Right lung (tissue), 5 donors: ENCODE measurements around the gene AFAP1L2. TPM values are rescaled to one million over a fixed set of nuclear protein-coding genes. Genes with fewer than 3 reads are reported as not detected.
"Not testable (repeated sequence)": the region's sequence is repeated elsewhere in the genome, so short reads cannot be mapped to it uniquely, and the experiment has no call there.

ENCODE experiments used
- DNase-seq, 2 donors: peaks; one replicate each; pipeline ENCODE4 v3.0.0-alpha.2; 2013
- polyA plus RNA-seq, 5 donors: library from polyadenylated mRNA; unstranded; fragments of 120-200 nt; gene quantifications; one replicate each; pipeline versions ENCODE4 v1.2.1 to v1.2.3, GENCODE V29; 2013; ENCODE audit warnings: inconsistent platforms in 1 of 5, low replicate concordance in 1 of 5; ENCODE audit not compliant: insufficient read length in 5 of 5, insufficient read depth in 1 of 5

Gene AFAP1L2
- polyA plus RNA-seq, 5 donors = 30.3 to 38.1 (median 33.8) TPM

DNA sequence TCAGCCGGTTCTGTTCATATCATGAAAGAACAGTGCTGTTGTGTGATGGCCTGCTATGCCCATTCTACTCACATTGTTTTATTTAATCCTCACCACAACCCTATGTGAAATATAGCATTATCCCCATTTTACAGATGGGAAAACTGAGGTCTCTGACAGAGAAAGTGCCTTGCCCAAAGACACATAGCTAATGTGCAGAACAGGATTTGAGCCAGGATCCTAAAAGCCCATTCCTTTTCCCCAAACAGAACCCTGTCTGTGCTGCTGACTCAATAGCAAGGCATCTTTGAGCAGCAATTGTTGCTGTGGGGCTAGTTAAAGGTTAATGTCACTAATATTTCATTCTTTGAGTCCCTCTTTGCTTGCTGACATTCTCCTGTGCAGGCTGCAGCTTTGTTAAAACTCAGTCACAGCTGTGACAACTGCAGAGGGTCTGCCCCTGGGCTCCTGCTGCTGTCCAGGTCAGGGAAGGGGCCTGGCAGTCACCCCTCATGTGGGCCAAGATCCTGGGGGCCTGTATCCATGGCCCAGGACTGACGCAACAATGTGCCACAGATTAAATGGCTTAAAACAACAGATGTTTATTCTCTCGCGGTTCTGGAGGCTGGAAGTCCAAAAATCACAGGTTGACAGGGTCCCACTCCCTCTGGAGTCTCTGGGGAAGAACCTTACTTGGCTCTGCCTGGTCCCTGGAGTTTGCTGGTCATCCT lies 40.4 kb downstream of the AFAP1L2 start:
- no peak for DNase-seq

DNA sequence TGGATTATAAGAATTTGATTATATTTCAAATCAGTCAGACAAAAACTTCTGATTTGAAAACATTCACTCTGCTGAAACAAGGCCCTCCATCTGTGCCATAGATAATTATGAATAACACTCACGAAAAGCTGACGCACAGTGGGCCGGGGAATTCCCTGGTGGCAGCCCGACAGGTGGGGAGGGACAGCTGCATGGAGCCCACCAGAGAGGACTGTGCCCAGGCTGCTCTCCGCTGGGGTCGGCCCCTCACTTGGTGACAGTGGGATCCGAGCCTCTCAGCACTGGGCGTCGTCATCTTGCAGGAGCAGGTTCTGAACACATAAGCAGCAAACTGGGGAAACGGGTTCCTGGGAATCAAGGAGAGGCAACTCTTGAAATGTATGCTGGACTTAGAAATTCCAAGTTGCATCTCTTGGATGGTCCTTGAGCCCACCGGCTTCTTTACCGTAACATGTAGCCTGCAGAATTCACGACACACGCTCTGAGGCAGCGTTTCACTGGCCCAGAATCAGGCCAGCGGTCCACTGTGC lies 41.4 kb downstream of the AFAP1L2 start:
- no peak for DNase-seq

DNA sequence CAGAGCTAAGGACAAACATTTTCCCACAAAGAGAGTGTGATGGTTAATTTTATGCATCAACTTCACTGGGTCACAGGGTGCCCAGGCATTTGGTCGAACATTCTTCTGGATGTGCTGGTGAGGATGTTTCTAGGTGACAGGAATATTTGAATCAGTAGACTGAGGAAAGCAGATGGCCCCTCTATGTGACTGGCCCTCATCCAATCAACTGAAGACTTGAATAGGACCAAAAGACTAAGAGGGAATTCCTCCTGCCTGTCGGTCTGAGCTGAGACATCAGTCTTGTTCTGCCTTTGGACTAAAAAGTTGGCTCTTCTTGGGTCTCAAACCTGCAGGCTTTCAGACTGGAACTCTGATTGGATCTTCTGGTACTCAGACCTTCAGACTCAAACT lies 44.4 kb downstream of the AFAP1L2 start:
- no peak for DNase-seq

DNA sequence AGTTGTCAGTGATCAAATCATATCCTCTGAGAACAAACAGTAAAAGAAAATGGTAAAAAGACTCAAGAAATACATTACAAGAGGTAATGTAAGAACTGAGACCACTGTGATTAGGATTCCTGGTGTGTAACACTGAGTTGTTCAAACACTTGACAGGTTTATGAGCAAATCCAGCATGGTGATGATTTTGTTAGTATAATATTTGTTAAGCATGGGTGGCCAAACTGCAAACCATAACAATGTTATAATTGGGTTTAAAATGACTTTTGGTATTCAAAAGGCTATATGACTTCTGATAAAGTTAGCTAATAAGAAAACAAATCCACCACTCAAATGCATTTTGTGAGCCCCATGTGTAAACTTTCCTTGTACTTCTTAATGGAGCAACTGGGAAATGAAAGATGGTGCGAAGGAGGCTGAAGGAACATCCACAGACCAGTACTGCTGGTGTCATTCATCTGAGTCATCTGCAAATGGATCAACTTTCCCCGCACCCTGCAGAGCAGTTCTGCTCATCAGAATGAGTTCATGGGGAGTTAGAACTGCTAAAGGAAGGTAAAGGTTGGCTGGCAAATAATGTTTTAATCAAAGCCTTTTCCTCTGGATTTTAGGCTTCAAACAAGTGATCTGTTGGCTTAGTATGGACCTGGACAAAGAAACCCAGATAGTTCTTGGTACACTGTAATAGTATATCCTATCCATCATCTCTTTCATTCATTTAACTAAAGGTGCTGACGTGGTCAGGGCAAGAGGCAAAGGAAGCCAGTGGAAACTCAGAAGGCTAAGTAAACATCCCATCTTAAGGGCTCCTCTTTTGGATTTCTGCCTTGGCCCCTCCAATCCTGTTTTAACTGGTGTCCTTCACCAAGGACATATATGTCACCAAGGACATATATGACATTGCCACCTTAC lies 45.0 kb downstream of the AFAP1L2 start:
- no peak for DNase-seq

DNA sequence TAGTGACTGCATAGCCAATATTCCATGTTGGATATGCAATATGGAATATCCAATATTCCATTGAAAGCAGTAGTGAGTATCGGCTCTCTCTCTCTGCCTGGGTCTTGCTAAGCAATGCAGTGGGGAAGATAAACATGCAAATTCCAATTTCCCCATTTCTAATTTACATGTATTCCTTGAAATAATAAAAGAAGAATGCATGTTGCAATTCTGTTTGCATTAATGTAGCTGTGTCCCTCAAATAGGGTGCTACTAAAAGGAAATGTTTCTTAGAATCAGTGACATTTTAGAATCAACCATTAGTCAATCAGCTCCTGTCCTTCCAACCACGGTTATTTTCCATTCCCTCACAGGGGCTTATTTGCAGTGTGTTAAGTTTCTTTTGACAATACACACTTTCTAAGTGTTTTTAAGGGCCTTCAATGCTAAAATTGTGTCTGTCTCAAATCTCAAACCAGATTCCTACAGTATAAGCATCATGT lies 46.7 kb downstream of the AFAP1L2 start:
- DNase-seq = no peak

DNA sequence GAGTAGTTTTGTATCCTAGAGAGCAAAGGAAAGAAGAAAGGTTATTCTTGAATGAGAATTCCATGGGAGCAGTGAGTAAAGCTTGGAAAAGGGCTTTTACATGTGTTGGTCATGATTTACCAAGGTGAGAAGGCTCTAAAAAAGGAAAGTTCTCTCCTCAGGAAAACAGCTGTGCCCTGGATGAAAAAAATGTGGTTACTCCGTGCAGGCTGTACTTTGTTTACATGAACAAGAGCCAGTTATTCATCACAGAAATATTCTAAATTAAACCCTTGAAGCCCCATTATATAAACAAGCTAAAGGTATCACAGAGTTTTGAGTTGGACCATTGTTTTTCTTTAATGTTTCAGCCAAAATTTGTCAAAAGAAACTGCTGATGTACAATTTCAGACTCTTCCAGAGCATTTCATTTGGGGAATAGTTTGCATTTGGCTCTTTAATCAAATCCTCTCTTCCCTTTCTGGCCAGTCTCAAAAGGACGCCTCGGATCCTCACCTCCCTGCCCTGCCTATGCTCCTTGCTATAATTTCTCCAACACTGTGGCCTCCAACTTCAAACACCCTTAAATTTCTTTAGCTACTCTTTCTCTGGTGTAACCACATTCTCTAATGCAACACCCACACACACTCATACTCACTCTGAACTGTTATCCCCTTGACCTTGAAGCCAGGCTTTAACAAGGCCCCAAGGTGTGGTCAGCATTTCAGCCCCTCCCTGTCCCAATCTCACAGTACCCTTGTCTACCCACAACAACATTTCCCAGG lies 47.4 kb downstream of the AFAP1L2 start:
- no peak for DNase-seq

DNA sequence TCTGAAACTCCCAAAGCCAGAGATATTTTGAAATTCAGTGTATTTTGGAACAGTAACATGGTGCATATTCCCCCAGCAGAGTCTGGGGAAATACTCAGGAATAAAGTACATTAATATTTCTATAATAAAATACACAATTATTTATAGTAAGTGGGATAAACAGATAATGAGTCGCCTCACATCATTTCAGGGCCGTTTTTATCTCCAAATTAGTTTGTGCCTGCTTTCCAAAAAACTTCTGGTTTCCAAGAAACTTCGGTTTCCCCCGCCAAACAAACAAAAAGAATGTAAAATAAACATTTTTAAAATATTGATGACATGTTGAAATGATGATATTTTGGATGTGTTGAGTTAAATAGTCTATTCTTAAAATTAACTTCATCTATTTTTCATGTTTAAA lies 48.2 kb downstream of the AFAP1L2 start:
- DNase-seq = no peak

DNA sequence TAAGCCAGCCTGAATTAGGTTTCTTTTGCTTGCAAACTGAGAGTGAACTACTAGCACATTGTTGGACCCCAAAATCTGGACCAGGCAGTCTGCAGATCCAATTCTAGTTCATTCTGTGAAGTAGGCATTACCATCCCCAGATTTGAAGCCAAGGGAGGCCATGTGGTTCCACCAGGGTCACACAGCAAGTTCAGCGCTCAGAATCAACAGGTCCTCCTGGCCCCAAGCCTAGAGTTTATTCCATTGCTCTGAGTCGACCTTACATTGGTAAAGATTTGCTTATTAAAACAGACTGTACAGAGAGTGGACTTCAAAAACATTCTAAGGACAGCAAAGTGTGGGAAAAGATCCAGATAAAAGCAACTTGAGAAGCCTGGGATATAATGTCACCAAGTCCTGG lies 50.9 kb downstream of the AFAP1L2 start:
- DNase-seq = no peak

DNA sequence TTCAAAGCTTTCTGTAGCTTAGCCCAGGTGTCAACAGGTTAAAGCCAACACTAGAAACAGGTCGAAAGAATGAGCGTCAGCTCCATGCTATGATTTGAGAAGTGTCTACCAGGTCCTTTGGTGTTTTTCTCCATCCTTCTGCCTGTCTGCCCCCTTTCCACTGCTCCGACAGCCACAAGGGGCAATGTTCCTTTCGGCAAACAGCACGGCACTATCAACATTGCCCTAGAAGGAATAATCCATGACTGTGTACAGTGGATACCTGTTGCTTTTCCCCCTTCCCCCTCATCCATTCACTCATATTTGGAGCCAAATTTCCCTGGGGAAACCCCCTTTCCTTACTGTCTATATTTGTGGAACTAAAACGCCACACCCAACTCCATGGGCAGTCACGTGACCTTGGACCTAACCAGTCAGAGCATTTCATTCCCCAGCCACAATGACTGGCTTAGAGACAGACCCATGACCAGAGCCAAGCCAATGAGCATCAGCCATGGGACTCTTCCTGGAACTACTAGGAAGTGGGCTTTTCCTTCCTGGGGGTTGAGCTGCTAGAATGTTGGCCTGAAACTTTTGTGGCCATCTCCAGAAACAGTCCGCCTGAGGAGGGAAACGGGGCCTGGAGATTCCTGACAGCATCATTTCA lies 51.5 kb downstream of the AFAP1L2 start:
- DNase-seq = no peak

DNA sequence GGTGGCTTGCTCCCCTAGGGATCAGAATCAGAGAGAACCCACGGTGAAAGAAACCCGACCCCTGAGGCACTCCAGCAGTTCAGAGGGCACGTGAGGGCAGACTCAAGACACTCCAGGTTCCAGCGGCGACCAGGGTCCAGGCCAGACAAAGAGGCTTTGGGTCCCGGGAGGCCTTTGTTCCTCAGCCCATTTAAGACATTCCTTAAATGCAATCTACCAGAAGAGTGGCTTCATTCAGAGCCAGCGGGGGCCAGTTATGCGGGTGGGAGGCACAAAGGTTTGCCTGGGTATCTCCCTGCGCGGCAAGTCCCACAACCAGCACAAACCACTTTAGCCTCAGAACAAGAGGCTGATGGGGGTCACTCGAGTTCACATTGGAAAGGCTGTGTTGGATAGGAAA lies 53.6 kb downstream of the AFAP1L2 start:
- no peak for DNase-seq

DNA sequence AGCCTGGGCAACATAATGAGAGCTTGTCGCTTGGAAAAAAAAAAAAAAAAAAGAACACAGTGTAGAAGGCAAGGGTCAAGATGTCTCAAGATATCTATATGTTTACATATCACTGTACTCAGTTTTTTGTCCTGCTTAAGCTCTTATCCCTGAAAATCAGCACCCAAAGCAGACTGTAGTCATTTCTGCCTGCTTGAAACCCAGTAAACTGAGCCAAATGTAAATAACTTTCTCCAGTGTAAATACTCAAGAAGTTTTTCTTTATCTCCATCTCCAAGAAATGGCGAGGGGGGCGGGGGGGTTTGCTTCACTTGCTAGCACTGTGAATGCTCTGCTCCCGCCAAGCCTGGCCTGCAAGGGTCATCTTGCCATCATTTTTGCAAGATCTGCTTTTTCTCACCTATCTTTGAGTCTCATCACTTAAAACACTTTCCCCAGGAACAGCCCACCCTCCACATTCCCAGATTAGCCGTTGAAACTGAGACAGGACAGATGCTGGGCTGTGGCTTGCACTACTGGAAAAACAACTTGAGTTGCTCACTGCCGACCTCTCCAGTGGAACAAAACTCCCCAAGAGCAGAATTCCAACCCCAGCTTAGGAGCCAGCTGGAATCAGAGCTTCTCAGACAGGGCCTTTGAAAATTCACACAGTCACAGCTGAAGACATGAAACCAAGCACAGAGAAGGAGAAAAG lies 54.6 kb downstream of the AFAP1L2 start:
- peak; percentile 71 to 81 for DNase-seq

DNA sequence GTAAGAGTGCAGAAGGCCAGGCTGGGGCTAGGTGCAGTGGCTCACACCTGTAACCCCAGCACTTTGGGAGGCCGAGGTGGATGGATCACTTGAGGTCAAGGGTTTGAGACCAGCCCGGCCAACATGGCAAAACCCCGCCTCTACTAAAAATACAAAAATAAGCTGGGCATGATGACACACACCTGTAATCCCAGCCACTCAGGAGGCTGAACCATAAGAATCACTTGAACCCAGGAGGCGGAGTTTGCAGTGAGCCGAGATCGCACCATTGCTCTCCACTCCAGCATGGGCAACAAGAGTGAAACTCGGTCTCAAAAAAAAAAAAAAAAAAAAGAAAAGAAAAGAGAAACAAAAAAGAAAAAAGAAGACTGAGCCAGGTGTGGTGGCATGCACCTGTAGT lies 55.2 kb downstream of the AFAP1L2 start:
- DNase-seq = not testable (repeated sequence)

DNA sequence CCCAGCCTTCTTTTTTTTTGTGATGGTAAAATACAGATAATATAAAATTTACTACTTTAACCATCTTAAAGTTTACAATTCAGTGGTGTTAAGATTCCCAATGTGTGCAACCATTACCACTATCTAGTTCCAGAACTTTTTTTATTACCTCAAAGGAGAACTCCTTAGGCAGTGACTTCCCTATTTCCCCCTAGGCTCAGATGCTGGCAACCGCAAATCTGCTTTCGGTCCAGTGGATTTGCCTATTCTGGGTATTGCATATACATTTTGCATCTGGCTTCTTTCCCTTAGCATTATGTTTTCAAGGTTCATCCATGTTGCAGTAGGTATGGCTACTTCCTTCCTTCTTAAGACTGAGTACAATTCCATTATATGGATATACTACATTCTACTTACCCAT lies 56.5 kb downstream of the AFAP1L2 start:
- no peak for DNase-seq

DNA sequence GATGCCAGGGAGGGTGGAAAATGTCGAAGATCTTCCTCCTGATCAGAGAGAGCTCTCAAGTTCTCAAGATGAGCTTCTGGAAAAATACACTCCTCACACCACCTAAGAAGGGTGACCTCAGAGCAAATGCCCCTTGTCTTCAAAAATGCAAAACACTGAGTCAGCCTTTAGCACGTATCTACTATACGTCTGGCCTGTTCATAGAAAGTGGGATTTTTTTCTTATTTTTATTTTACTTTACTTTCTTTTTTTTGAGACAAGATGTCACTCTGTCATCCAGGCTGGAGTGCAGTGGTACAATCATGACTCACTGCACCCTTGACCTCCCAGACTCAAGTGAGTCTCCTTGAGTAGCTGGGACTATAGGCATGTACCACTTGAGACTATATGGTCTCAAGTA lies 57.1 kb downstream of the AFAP1L2 start:
- DNase-seq = no peak

DNA sequence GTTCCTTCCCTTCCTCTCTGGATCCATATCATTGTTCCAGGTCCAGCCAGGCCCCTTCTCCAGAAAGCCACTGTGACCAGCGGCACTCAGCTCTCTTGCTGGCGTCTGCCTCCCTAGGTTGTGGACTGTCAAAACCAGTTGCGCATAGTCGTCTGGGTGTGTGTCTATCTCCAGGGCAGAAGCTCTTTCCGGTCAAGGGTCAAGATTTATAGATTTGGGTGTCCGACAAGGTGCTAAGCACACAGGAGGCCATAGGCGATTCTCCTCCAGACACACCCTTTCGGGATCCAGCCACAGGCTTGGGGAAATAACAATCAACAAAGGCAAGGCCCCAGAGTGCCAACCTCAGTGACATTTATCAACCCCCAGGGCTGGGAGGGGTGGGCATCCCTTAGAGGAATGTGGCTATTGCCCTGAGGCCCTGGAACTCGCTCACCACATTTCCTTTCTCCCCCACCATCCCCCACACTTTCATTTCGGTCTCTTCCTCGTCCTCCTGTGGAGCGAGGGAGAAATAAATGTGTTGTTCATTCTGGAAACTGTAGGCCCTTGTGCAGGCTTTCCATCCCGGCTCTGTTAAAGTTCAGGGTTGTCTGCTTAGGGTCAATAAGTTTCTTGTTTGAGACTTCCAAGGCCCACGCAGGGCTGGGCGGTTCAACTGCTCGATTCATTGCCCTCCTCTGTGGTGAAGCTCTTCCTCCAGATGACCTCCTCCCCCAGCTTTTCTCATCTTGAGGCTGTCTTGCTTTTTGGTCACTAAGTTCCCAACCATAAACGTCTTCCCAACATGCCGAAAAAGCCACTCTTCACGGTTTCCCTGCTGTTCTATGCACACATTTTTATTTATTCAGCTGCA lies 57.9 kb downstream of the AFAP1L2 start:
- no peak for DNase-seq

DNA sequence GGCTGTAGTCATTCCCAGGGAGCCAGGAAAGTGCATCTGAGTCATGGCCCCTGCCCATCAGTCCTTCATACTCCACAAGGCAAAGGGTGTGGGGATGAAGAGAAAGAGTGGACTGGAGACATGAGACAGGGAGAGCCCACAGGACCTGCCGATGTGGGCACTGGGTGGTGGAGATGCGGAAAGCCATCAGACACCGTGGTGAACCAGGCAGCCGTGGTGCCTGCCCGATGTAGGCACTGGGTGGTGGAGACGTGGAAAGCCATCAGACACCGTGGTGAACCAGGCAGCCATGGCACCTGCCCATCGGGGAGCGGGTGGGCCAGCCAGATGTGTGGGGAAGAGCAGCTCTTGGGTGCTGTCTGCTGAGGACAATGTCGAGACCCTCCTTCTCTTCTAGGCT lies 58.6 kb downstream of the AFAP1L2 start:
- no peak for DNase-seq

DNA sequence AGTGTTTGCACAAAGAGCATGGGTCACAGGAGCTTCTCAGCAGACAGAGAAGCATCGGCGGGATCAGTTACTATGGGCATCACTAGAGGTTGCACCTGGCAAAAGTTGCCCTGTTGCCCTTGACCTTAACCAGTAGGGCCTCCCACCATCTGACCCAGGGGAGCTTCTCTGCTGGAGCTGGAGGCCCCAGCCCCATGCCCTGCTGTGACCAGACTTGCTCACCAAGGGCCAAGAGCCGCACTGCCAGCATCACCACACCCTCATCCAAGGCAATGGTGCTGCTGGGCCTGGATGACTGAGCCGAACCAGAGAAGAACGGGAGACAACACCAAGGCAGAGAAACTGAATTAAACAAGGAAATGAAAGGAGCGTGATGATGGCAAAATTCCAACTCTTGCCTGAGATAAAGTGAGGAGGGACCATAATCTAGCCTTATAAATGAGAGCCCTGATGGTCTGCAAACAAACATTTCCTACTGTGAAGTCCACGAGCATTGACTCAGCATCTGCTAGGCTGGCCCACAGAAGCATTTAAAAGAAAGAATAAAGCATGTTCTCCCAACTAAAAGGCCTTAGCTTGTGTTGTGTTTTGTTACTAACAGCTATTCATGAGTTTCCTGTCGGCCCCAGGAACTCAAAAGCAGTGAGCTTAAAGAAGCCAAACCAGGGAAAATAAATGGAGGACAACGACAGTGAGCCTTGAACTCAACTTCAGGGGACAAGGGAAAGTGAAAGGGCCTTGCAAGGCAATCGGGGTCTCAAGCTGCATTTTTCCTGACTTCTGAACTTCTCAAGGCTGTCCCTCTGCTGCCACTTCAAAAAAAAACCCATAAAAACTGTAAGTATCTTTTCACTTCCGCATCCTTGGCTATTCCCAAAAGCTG lies 60.4 kb downstream of the AFAP1L2 start:
- peak in 1 of 2 donors; percentile 19 for DNase-seq

DNA sequence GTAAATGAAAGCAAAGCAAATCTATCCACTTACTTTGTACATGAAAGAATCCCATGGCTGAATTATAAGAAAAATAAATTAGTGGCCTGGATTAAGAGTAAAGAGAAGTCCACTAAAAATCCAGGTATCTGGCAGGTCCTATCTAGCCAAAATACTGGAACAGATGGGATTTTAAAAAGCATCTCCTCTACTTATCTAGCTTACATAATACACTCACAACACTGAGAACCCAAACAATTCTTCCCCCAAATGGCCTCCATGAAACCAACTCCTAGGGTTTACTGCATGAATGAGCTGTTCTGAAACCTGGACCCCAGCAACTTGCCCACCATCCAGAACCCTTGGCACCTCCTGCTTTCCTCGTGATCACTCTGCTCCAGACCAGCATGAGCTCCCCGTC lies 61.3 kb downstream of the AFAP1L2 start:
- no peak for DNase-seq

DNA sequence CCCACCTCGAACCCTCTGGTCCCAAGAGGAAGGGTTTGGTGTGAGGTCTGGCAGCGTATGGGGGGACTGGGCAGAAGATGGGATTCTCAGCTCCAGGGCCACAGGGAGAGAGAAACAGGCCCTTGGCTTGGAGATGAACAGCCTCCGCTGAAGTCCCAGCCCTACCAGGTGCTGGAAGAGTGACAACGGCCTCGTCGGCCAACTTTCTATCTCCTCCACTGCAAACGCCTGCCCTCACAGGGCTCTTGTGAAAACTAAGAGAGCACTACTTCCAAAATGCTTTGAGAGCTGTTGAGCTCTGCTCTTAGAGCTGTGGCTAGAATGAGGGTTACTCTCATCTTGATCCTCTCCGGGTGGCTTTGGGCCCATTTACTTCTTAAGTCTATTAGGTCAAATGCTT lies 63.5 kb downstream of the AFAP1L2 start:
- DNase-seq = no peak
